Large intestine (tissue), 3 donors: ENCODE data around the gene GALNT14. TPM values are rescaled to one million over a fixed set of nuclear protein-coding genes. Genes with fewer than 3 reads are reported as not detected.

Source experiments
- DNase-seq, 2 donors: peaks; one replicate each; pipeline versions ENCODE4 v3.0.0 to v3.0.0-alpha.2; 2013
- H3K27ac ChIP-seq: one replicate; pipeline ENCODE4 v1.5.1; 2013; ENCODE audit warnings: low read length
- H3K27me3 ChIP-seq: 2 replicates; pipeline ENCODE4 v1.6.1; 2013; ENCODE audit warnings: low read length; ENCODE audit not compliant: control insufficient read depth, insufficient read depth
- H3K36me3 ChIP-seq: 2 replicates; pipeline ENCODE4 v1.6.1; 2013; ENCODE audit warnings: low read length; ENCODE audit not compliant: control insufficient read depth, insufficient read depth
- H3K4me1 ChIP-seq: one replicate; pipeline ENCODE4 v1.6.1; 2013; ENCODE audit warnings: low read length; ENCODE audit not compliant: control insufficient read depth, insufficient read depth
- H3K4me3 ChIP-seq: one replicate; pipeline ENCODE4 v1.5.1; 2013; ENCODE audit warnings: low read length
- H3K9me3 ChIP-seq: one replicate; pipeline ENCODE4 v1.6.1; 2013; ENCODE audit warnings: mild to moderate bottlenecking, low read depth, low read length, moderate library complexity; ENCODE audit not compliant: control insufficient read depth
- WGBS: methylation state at CpG from one replicate; pipeline ENCODE4 v1.1.5; 2013; ENCODE audit warnings: low lambda C conversion rate; ENCODE audit not compliant: insufficient coverage; 5-methylcytosine and 5-hydroxymethylcytosine counted together
- polyA plus RNA-seq: library from polyadenylated mRNA; unstranded; fragments of 120-200 nt; gene quantifications from one replicate; pipeline ENCODE4 v1.2.1, GENCODE V29; 2013

GALNT14 gene
- polyA plus RNA-seq, 1 donor, result 3.1 TPM

DNA sequence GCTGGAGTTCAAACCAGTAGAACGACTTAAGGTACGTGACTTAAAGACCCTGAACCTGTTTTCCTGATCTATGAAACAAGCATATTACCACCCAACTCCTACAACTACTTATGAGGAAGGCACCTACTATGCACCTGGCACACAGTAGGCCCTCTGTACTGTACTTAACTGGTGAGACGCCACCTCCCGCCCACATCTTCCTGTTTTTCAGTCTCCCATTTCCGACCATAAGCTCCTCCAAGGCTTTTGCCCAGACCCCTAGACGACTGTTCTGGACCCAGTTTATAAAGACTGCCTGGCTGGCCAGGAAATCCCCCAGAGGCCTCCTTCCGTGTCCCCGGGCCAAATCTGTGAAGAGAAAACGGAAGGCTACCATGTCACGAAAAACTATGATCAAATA lies 1.5 kb downstream of the GALNT14 start:
- DNase-seq, result no peak

DNA sequence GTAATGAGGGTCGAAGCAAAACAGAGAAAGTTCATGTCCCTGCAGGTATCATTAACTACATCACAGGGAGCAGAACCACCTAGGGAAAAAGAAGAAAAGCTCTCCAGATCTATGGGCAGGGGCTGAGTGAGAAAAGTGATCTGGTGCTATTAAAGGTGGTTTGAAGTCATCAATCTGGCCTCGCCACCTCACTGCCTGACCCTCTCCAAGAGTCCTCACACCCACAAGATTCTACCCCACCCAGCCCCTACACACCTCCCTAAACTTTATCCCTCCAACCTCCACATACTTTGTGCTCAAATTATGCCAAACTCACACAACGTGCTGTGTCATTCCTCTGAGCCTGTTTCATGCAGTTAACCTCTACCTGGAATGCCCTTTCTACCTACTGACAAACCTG lies 2.2 kb downstream of the GALNT14 start:
- peaks cover 65% of the 10 kb centered on the region for H3K27me3 ChIP-seq
- H3K4me1 ChIP-seq, result no peaks in the 10 kb centered on the region
- H3K36me3 ChIP-seq, result no peaks in the 10 kb centered on the region
- no peak for DNase-seq
- H3K4me3 ChIP-seq, result no peak overlapping the region
- WGBS, result no CpG with 5 or more reads among the region's 3 CpGs
- peaks cover 3% of the 10 kb centered on the region for H3K9me3 ChIP-seq
- H3K27ac ChIP-seq, result no peak overlapping the region

More for the DNA sequence above, 1.5 kb downstream of the GALNT14 start:
- WGBS, result 33% methylated on average over 1 of the region's 10 CpGs
- Histone ChIP-seq H3K36me3 (no peaks in the 10 kb centered on the region), H3K9me3 (peaks cover 3% of the 10 kb centered on the region), H3K4me3 (no peak overlapping the region), H3K4me1 (no peaks in the 10 kb centered on the region), H3K27me3 (peaks cover 71% of the 10 kb centered on the region), H3K27ac (no peak overlapping the region)

DNA sequence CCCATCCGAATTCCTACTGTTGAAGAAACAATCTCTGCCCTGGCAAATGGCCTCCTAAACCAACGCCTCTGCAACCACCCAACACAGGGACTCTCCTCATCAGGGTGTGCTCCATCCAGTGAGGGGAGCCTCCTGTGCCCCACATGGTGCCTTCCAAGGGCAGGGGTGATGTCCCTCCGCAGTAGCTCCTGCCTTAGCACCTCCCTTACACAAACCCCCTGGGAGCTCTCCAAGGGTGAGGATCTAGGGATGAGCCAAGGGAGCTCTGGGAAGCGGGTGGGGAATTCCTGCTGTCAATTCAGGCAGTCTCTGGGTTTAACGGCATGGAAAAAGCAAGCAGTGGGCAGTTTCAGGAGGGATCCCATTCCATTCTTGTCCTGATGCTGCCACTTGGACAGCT lies 3.8 kb downstream of the GALNT14 start:
- no CpG with 5 or more reads among the region's 5 CpGs for WGBS
- H3K27me3 ChIP-seq, result peaks cover 54% of the 10 kb centered on the region

DNA sequence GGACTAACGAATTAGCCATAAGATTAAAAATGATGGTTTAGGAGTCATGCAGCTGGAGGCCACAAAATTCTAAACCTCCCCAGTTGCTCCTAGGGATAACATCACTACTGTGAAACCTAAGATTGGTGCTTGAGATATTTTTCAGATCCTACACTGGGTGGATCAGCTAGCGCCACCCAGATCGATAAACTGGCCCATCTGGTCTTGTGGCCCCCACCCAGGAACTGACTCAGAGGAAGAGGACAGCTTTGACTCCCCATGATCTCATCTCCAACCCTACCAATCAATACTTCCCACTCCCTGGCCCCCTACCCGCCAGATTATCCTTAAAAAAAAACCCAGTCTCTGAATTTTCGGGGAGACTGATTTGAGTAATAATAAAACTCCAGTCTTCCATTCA lies 5.5 kb downstream of the GALNT14 start:
- Histone ChIP-seq H3K27ac (no peak overlapping the region), H3K4me1 (no peaks in the 10 kb centered on the region)

More for the DNA sequence above, 3.8 kb downstream of the GALNT14 start:
- no peak for DNase-seq
- Histone ChIP-seq H3K27ac (no peak overlapping the region), H3K4me3 (no peak overlapping the region), H3K36me3 (no peaks in the 10 kb centered on the region), H3K4me1 (no peaks in the 10 kb centered on the region), H3K9me3 (peaks cover 3% of the 10 kb centered on the region)

DNA sequence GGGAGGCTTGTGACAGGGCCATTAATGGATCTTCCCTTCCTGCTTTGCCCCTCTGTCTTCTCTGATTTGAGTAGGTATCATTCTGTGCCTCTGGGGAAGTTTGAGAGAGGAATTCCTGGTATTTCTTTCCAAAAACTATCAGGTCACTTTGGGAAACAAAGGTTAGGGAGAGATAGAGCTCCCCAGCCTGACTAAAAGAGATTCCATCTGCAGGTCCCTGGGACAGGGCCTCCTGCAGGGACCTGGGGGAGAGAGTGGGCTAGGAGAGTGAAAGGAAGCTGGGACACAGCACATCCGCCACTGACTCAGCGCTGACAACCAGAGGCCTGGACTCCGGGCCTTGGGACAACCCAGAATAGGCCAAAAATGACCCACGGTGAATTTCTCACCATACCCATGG lies 6.4 kb downstream of the GALNT14 start:
- WGBS, result no CpG with 5 or more reads among the region's 4 CpGs
- Histone ChIP-seq H3K36me3 (no peaks in the 10 kb centered on the region), H3K4me3 (no peak overlapping the region), H3K27ac (no peak overlapping the region), H3K27me3 (peaks cover 36% of the 10 kb centered on the region), H3K4me1 (no peaks in the 10 kb centered on the region), H3K9me3 (no peaks in the 10 kb centered on the region)
- no peak for DNase-seq

More for the DNA sequence above, 5.5 kb downstream of the GALNT14 start:
- no peak for DNase-seq
- Histone ChIP-seq H3K27me3 (peaks cover 40% of the 10 kb centered on the region), H3K9me3 (no peaks in the 10 kb centered on the region), H3K4me3 (no peak overlapping the region), H3K36me3 (no peaks in the 10 kb centered on the region)
- no CpG with 5 or more reads among the region's 5 CpGs for WGBS

DNA sequence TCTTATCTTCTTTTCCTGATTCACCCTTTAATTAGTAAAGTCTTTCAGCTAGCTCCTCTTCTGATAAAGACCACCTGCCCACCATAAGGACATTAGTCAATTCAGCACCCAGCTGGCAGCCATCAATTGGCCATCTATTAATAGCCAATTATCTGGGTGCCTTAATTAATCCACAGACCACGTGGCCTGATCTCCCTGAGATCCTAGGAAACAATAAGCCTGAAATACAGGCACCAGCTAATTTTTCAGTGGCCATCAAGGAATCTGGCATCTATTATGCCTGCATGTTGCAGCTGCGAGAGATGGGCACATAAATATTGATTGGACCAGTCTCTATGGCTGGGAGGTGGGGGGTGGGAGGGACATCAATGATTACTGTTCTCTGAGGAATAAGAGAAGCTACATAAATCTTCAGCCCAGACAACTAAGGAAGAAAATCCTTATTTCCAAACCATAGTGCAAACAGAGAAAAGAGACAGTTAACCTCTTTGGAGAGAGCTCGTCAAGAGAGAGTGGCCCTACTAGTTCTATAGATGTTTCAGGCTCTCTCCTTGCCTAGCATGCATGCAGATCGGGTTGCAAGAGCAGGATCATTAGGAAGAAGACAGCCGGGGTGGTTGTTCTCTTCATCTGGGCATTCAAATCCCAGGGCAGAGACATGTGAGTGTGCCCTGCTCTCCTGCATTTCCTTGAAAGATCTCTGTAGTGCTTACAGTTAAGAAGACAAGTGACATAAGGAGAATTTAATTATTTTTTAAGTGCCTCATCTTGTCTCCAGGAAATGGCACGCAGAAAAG lies 8.7 kb downstream of the GALNT14 start:
- Histone ChIP-seq H3K27ac (no peak overlapping the region), H3K9me3 (no peaks in the 10 kb centered on the region), H3K27me3 (peaks cover 18% of the 10 kb centered on the region), H3K36me3 (no peaks in the 10 kb centered on the region), H3K4me1 (no peaks in the 10 kb centered on the region), H3K4me3 (no peak overlapping the region)
- no peak for DNase-seq
- 20% methylated on average over 1 of the region's 6 CpGs for WGBS

DNA sequence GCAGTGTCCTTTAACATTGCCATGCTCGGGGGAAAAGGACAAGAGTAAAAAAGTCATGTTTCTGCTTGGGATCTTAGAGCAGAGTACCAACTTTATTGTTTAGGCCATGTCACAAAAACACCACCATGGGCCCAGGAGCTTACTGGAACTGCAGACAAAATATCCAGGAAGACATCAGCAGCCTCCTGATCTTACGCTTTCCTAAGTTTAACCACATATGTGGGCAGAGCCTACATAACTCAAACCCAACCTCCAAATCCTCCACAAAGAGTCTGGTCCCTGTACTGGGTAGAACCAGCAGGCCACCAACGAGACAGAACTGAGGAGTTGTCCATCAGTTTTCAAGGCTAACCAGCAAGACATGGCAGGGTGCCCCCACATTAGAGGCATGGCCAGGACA lies 10.3 kb downstream of the GALNT14 start:
- Histone ChIP-seq H3K27me3 (peaks cover 10% of the 10 kb centered on the region), H3K36me3 (no peaks in the 10 kb centered on the region), H3K9me3 (no peaks in the 10 kb centered on the region), H3K4me3 (no peak overlapping the region), H3K27ac (no peak overlapping the region), H3K4me1 (no peaks in the 10 kb centered on the region)
- no peak for DNase-seq
- 60% methylated on average over 1 of the region's 3 CpGs for WGBS

DNA sequence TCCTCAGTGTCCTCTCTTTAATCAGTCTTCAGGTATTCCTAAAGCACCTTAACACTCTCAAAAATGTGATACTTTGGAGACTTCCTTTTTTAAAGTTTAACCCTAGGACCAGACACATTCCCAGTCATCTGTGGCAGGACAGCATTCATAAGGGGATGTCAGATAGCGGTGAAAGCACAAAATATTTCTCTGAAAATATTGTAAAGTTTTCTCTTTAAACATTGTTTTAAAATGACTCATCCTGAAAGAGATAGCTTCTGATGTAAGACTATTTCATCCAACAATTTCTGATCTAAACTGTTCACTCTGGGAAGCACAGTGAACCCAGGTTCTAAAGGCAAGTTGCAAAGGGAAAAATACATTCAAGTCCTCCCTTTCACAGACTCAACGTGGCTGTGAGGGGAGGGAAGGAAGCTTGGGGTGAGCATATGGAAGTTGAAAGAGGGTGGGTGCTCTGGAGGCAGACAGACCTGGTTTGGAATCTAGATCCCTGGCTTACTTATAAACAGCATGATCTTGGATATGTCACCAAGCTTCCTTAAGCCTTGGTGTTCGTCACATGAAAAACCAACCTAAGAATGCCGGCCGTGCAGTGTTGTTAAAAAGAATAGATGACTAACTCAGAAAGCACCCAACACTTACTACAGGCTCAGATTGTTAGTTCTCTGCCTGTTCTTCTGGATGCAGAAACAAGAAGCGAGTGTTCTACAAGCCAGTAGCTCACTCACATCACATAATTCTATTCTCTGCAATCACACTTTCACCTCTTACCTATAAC lies 12.1 kb downstream of the GALNT14 start:
- no peak overlapping the region for H3K27ac ChIP-seq
- 100% methylated on average over 1 of the region's 6 CpGs for WGBS
- DNase-seq, result no peak
- H3K27me3 ChIP-seq, result peaks cover 15% of the 10 kb centered on the region
- H3K4me3 ChIP-seq, result no peak overlapping the region
- no peaks in the 10 kb centered on the region for H3K4me1 ChIP-seq
- no peaks in the 10 kb centered on the region for H3K9me3 ChIP-seq
- H3K36me3 ChIP-seq, result no peaks in the 10 kb centered on the region

DNA sequence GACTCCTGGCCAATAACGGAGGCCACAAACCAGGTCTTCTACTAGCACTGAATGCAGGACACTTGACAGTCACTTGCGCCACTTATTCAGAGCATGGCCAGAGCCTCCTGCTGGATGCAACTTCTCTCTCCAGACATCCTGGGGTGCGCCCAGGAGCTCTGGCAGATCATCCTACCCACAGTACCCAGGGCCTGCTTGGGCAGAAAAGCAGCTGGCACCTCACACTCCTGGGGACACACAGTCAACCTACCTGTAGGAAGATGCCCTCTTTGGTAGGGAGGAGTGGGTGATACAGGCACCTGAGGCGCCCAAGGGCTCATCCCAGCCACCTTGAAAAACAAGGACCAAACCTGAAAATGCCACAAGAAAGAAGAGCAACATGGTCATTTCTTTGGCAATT lies 13.3 kb downstream of the GALNT14 start:
- Histone ChIP-seq H3K9me3 (no peaks in the 10 kb centered on the region), H3K27ac (no peak overlapping the region)

DNA sequence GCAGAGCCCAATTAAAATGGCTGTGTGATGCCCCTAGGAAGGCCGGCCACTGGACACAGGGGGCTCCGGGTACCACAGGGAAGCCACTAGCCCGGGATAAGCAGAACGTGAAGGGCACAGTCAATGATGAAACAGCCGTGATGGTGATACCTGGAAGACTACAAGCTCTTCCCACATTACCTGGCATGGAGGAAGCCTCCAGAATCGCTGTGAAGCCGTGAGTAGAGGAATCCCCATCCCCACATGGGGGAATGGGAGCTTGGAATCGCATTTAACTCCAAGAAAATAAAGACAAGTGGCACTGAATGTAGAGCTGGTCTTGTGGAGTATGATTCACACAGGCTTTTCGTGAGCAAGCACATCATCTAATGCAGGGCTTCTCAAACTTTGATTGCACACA lies 16.1 kb downstream of the GALNT14 start:
- DNase-seq, result no peak
- Histone ChIP-seq H3K36me3 (no peaks in the 10 kb centered on the region), H3K9me3 (no peaks in the 10 kb centered on the region), H3K27ac (no peak overlapping the region), H3K27me3 (peaks cover 11% of the 10 kb centered on the region), H3K4me3 (no peak overlapping the region), H3K4me1 (no peaks in the 10 kb centered on the region)
- no CpG with 5 or more reads among the region's 9 CpGs for WGBS

More for the DNA sequence above, 13.3 kb downstream of the GALNT14 start:
- WGBS, result no CpG with 5 or more reads among the region's 4 CpGs
- Histone ChIP-seq H3K27me3 (peaks cover 13% of the 10 kb centered on the region), H3K4me3 (no peak overlapping the region), H3K4me1 (no peaks in the 10 kb centered on the region), H3K36me3 (no peaks in the 10 kb centered on the region)
- no peak for DNase-seq
